ENCODE results near the gene LYSMD3.

DNA sequence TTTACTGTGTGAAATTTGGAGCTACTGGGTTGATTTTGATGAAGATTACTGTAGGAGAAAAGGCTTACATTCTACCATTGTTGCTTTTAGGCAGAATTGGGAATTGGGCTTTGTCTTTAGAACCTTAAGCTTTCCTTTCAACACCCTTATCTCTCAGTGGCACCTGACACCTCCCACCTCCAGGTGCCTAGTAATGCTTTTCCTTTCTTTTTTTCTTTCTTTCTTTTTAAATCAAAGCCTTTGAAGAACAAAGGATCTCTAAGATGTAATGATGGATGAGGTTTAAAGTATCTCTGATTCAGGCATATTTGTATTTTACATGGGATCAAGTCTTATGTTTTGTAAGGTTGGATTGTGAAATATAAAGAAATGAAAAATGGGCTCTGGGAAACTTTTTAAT, 26.3 kb upstream of the LYSMD3 start:
- no peak for TF ChIP-seq BCL3 (IDR thresholded peaks at IDR 0.05; ENCODE audit: borderline replicate concordance, insufficient read depth, low read depth, low read length, poor library complexity, severe bottlenecking)
- TF ChIP-seq SMC3 (IDR thresholded peaks at IDR 0.05; ENCODE audit: borderline replicate concordance, low read length): no peak
- no peak for TF ChIP-seq TAF1 (IDR thresholded peaks at IDR 0.05; ENCODE audit: borderline replicate concordance, low read depth, low read length)
- no peak for TF ChIP-seq ZBTB33 (IDR thresholded peaks at IDR 0.05)
- no peak for TF ChIP-seq SPI1 (IDR thresholded peaks at IDR 0.05; ENCODE audit: borderline replicate concordance, insufficient read depth, low read depth, low read length)
